Activated T-helper 1 cell treated with anti-CD3 and anti-CD28 coated beads, Interleukin-12 subunit alpha, Interleukin-12 subunit beta, Interleukin-2, Interleukin-4 antibody, amounts not matched to agents 30 ng/mL and 10 ng/mL and 1 ng/mL, durations not matched to agents 14 hours and 24 hours and 36 hours (primary cell): Measurements from ENCODE around the gene MND1. TPM values are rescaled to one million over a fixed set of nuclear protein-coding genes. Genes with fewer than 3 reads are reported as not detected.
"Not testable (repeated sequence)": the region's sequence is repeated elsewhere in the genome, so short reads cannot be mapped to it uniquely, and the experiment has no call there.

ENCODE experiments used
- DNase-seq: peaks from one replicate; pipeline ENCODE4 v3.0.0; 2021; ENCODE audit warnings: low spot score
- H3K27ac Mint-ChIP-seq: one replicate; pipeline ENCODE4 v1.8.0; 2021; ENCODE audit warnings: mild to moderate bottlenecking, mixed read lengths
- H3K27me3 Mint-ChIP-seq: one replicate; pipeline ENCODE4 v1.8.0; 2022; ENCODE audit warnings: mild to moderate bottlenecking, moderate library complexity, mixed read lengths; ENCODE audit not compliant: insufficient read depth
- H3K36me3 Mint-ChIP-seq: one replicate; pipeline ENCODE4 v1.8.0; 2021; ENCODE audit warnings: low read depth, mixed read lengths
- H3K4me1 Mint-ChIP-seq: one replicate; pipeline ENCODE4 v1.8.0; 2021; ENCODE audit warnings: low read depth, mixed read lengths
- H3K4me3 Mint-ChIP-seq: one replicate; pipeline ENCODE4 v1.8.0; 2021; ENCODE audit warnings: mild to moderate bottlenecking, moderate library complexity, mixed read lengths
- H3K9me3 Mint-ChIP-seq: one replicate; pipeline ENCODE4 v1.8.0; 2021; ENCODE audit warnings: mixed read lengths
- intact Hi-C: fragments of 100-400 bp; cut with micrococcal nuclease; formaldehyde crosslinking; loops from one replicate; pipeline ENCODE4 v1.15.1; 2024
- total RNA-seq: library from RNA; stranded (reverse); gene quantifications from 2 replicates; pipeline ENCODE4 v1.2.3, GENCODE V29; 2022

Gene MND1
- total RNA-seq, 1 donor from 2014 or later, result 13.5 TPM

DNA sequence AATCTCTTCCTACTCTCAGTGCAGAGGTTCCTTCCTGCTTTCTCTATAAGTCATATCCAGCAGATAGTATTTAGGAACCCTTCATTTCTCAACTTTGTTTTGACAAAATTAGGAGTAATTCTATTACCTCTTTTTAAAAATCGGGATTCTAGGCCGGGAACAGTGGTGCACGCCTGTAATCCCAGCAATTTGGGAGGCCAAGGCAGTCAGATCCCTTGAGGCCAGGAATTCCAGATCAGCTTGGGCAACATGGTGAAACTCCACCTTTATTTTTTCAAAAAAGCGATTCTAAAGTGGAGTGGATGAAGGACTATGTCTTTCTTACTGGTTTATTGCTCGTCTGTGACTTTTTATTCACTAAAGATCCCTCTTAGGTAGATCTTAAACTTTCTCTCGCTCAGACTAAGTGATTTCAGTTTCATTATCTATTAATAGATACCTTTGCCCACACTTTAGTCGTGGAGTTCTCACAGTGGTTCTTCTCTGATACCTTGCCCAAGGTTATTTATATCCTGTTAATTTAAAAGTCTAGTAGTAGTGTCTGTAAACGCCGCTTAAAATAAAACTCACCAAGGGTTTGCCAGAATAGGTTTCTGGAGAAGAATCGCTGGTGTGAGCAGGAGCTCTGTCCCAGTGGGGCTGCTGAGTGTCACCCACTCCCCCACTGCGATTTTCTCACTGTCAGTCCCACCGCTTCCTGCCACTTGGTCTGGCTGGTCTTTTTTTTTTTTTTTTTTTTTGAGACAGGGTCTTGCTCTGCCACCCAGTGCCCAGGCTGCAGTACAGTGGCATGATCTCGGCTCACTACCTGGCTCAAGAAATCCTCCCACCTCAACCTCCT, 94.6 kb downstream of the MND1 start:
- DNase-seq, result peak; percentile 9
- Mint-ChIP-seq H3K4me1 (peaks cover 23% of the 10 kb centered on the region), H3K9me3 (no peaks in the 10 kb centered on the region), H3K36me3 (no peaks in the 10 kb centered on the region), H3K4me3 (peak overlapping the region; percentile 68), H3K27me3 (peaks cover 6% of the 10 kb centered on the region), H3K27ac (peak overlapping the region; percentile 38)
- intact Hi-C loops, result no loop called here

DNA sequence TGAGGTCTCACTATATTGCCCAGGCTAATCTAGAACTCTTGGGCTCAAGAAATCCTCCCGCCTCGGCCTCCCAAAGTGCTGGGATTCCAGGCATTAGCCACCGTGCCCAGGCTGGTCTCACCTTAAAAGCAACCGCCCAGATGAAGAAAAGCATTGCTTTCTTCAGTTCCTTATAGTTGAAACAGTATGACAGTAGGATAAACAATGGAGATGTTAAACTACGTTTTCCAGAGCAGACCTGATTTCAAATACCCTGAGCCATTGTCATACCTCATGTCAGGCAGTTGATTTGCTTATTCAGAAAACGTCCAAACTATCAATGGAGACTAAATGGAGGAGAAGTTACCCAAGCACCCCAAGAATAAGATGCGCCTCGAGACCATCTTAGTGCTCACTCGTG, 95.3 kb downstream of the MND1 start:
- Mint-ChIP-seq H3K4me1 (peaks cover 18% of the 10 kb centered on the region), H3K27me3 (peaks cover 6% of the 10 kb centered on the region), H3K27ac (no peak overlapping the region), H3K9me3 (no peaks in the 10 kb centered on the region), H3K36me3 (no peaks in the 10 kb centered on the region), H3K4me3 (no peak overlapping the region)
- intact Hi-C loops, result no loop called here
- DNase-seq, result no peak

DNA sequence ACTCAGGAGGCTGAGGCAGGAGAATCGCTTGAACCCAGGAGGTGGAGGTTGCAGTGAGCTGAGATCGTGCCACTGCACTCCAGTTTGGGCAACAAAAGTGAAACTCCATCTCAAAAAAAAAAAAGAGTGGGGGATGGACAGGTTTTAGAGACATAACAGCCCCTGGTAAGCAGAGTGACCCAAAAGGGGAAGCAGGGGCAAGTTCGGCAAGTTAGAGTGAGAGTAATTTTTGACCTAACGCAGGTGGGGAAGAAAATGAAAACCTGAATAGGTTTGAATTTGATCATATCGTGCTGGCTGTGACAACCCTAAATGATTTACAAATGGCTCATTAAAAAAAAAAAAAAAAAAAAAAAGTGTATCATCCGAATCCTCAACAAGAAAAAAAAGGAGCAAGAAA, 96.0 kb downstream of the MND1 start:
- Mint-ChIP-seq H3K36me3 (no peaks in the 10 kb centered on the region), H3K9me3 (no peaks in the 10 kb centered on the region), H3K27ac (no peak overlapping the region), H3K4me1 (peaks cover 18% of the 10 kb centered on the region), H3K27me3 (peaks cover 6% of the 10 kb centered on the region), H3K4me3 (no peak overlapping the region)
- DNase-seq, result no peak
- intact Hi-C loops, result no loop called here

GRCh38 chr4:153447175-153447905, 102.9 kb downstream of the MND1 start:
- Mint-ChIP-seq H3K27me3 (no peaks in the 10 kb centered on the region), H3K4me3 (no peak overlapping the region), H3K36me3 (peaks cover 3% of the 10 kb centered on the region), H3K27ac (no peak overlapping the region), H3K9me3 (no peaks in the 10 kb centered on the region), H3K4me1 (peaks cover 18% of the 10 kb centered on the region)
- DNase-seq, result no peak
- intact Hi-C loops, result no loop called here

DNA sequence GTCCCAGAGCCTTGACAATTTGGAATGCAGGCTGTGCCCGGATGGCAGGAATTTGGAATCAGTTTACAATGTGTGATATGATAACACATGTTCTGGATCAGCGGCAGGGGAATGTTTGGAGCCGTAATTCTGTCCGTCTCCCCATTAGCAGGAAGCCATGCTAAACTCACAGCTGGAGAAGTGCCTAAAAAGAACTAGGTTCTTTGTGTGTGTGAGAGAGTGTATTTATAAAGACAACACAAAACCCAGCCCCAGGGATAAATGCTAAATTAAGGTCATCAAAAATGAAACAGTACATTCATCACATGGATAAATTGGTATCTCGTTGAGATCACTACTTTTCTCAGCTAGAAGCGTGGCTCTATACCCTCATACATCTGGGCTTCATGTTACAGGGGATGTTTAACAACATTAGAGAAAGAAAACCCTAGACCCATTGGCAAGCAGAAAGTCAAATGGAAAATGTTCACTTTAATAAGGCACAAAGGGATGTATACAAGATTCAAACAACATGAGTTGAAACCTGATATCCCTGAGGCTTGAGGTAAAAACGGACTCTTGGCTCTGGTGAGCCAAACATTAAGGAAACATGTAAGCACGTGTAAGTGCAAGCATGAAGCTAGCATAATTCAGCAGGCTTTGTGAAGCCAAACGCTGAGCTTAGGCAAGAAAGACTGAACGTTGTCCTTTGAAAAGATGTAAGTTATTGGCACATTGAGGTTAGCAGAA, 103.7 kb downstream of the MND1 start:
- DNase-seq, result no peak
- Mint-ChIP-seq H3K27ac (no peak overlapping the region), H3K4me3 (no peak overlapping the region), H3K4me1 (peaks cover 18% of the 10 kb centered on the region), H3K36me3 (peaks cover 3% of the 10 kb centered on the region), H3K9me3 (no peaks in the 10 kb centered on the region), H3K27me3 (no peaks in the 10 kb centered on the region)
- intact Hi-C loops, result no loop called here

GRCh38 chr4:153449338-153449737, 104.8 kb downstream of the MND1 start:
- H3K27me3 Mint-ChIP-seq, result no peaks in the 10 kb centered on the region
- peaks cover 18% of the 10 kb centered on the region for H3K4me1 Mint-ChIP-seq
- no peaks in the 10 kb centered on the region for H3K9me3 Mint-ChIP-seq
- peak overlapping the region; percentile 7 for H3K27ac Mint-ChIP-seq
- no peak overlapping the region for H3K4me3 Mint-ChIP-seq
- H3K36me3 Mint-ChIP-seq, result peaks cover 3% of the 10 kb centered on the region
- DNase-seq, result no peak
- intact Hi-C loops, result no loop called here

DNA sequence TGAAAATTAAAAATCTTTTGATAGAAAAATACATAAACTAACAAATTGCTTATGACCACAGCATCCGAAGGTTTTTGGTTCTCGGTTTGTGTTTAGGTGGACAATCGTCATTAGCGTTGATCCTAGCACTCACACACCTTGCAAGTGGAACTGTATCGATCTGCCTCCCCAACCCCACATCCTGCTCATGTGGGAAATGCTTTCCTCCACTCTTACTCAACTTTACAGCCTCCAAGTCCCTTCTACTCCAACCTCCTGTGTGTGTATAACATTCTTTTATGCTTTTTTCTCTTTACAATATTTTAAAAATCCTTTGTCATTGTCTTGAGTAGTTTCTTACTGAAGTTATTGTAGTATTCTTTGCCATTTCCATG, 106.0 kb downstream of the MND1 start:
- peaks cover 3% of the 10 kb centered on the region for H3K36me3 Mint-ChIP-seq
- no peak for DNase-seq
- no peaks in the 10 kb centered on the region for H3K9me3 Mint-ChIP-seq
- H3K27me3 Mint-ChIP-seq, result no peaks in the 10 kb centered on the region
- peak overlapping the region; percentile 60 for H3K4me3 Mint-ChIP-seq
- peaks cover 18% of the 10 kb centered on the region for H3K4me1 Mint-ChIP-seq
- peak overlapping the region; percentile 78 for H3K27ac Mint-ChIP-seq
- intact Hi-C loops, result loop anchor here (1.0 kb wide), 1 partner anchor 15 kb away; no protein-coding TSS in a partner anchor

DNA sequence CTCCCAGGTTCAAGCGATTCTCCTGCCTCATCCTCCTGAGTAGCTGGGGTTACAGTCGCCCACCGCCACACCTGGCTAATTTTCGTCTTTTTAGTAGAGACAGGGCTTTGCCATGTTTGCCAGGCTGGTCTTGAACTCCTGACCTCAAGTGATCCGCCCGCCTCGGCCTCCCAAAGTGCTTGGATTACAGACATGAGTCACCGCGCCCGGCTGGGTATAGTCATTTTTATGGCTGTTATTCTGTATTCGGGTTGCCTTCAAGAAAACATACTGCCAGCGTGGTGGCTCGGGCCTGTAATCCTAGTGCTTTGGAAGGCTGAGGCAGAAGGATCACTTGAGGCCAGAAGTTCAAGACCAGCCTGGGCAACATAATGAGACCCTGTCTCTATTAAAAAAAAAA, 106.7 kb downstream of the MND1 start:
- H3K9me3 Mint-ChIP-seq, intact Hi-C loops, H3K27me3 Mint-ChIP-seq, H3K36me3 Mint-ChIP-seq, H3K27ac Mint-ChIP-seq, H3K4me3 Mint-ChIP-seq, DNase-seq: not testable (repeated sequence)
- H3K4me1 Mint-ChIP-seq, result peaks cover 18% of the 10 kb centered on the region

- peaks cover 18% of the 10 kb centered on the region for H3K4me1 Mint-ChIP-seq
- no peak overlapping the region for H3K27ac Mint-ChIP-seq
- no peaks in the 10 kb centered on the region for H3K9me3 Mint-ChIP-seq
- no peak overlapping the region for H3K4me3 Mint-ChIP-seq
- peaks cover 3% of the 10 kb centered on the region for H3K36me3 Mint-ChIP-seq
- no peaks in the 10 kb centered on the region for H3K27me3 Mint-ChIP-seq
- intact Hi-C loops, result no loop called here
- DNase-seq, result no peak
Measured at GRCh38 chr4:153451911-153452657, 107.6 kb downstream of the MND1 start.

GRCh38 chr4:153452658-153453378, 108.3 kb downstream of the MND1 start:
- H3K9me3 Mint-ChIP-seq, result no peaks in the 10 kb centered on the region
- H3K36me3 Mint-ChIP-seq, result peaks cover 1% of the 10 kb centered on the region
- intact Hi-C loops, result no loop called here
- H3K27me3 Mint-ChIP-seq, result no peaks in the 10 kb centered on the region
- DNase-seq, result no peak
- H3K27ac Mint-ChIP-seq, result no peak overlapping the region
- H3K4me1 Mint-ChIP-seq, result peaks cover 18% of the 10 kb centered on the region
- no peak overlapping the region for H3K4me3 Mint-ChIP-seq

- H3K27me3 Mint-ChIP-seq, result no peaks in the 10 kb centered on the region
- intact Hi-C loops, result no loop called here
- peaks cover 1% of the 10 kb centered on the region for H3K36me3 Mint-ChIP-seq
- peaks cover 14% of the 10 kb centered on the region for H3K4me1 Mint-ChIP-seq
- H3K4me3 Mint-ChIP-seq, result no peak overlapping the region
- H3K27ac Mint-ChIP-seq, result no peak overlapping the region
- H3K9me3 Mint-ChIP-seq, result no peaks in the 10 kb centered on the region
- DNase-seq, result no peak
Measured at GRCh38 chr4:153453402-153453801, 108.9 kb downstream of the MND1 start.

- Mint-ChIP-seq H3K9me3 (no peaks in the 10 kb centered on the region), H3K27ac (no peak overlapping the region), H3K4me1 (no peaks in the 10 kb centered on the region), H3K4me3 (no peak overlapping the region), H3K36me3 (no peaks in the 10 kb centered on the region), H3K27me3 (no peaks in the 10 kb centered on the region)
- intact Hi-C loops, result no loop called here
- DNase-seq, result no peak
Measured at GRCh38 chr4:153458969-153459368, 114.5 kb downstream of the MND1 start.
